Esophagus squamous epithelium (tissue), 4 donors: ENCODE data around the gene GZMM.
A peak's percentile ranks its signal among the peaks of the same experiment; 100 is the strongest.

Experiments used
- POLR2A ChIP-seq, 4 donors: fragments of 450-650 bp; IDR thresholded peaks; one replicate each; pipeline ENCODE4 v1.6.1; 2017; ENCODE audit warnings: antibody characterized with exemption in 4 of 4, mild to moderate bottlenecking in 4 of 4, moderate library complexity in 3 of 4
- TF ChIP-seq, protein P1 (sequence below), 6 experiments: fragments of 450-650 bp in 4 of 6; fragments of 200-600 bp in 2 of 6; sonication (generic) in 2 of 6; IDR thresholded peaks; one replicate each; pipeline ENCODE4 v1.5.1; 2016 to 2019; ENCODE audit warnings: antibody characterized with exemption in 6 of 6, mild to moderate bottlenecking in 4 of 6, moderate library complexity in 4 of 6

DNA sequence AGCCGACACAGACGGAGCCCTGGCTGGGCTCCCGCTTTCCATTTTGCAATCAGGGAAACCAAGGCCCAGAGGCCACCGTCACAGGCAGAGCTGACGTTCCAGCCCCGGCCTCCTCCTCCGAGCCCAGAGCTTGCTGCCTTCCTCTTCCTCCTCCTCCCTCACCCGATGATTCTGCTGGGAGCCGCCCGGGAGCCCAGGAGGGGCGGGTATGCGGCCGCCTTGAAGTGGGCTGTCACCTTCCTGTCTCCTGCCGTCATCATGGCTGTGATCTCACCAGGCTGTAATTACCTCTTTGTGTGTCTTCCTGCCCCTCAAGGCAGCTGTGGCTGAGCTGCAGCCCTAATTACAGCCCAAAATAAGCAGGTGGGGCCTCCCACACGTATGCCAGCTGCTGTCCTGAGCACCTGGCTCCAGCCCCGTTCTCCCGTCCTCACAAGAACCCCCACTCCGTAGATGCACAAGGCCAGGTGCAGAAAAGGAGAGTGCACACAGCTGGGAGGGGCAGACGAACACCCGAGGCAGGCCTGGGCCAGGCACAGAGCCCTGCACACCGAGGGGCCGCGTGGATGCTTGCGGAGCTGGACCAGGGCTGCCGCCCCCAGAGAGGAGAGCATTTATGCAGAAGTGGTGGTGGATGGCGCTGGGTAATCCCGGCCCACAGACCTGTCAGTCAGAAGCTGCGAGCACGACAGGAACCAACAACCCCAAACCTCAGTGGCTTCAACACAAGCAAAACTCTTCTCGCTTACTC lies 32.6 kb upstream of the GZMM start:
- TF ChIP-seq, protein P1, sequence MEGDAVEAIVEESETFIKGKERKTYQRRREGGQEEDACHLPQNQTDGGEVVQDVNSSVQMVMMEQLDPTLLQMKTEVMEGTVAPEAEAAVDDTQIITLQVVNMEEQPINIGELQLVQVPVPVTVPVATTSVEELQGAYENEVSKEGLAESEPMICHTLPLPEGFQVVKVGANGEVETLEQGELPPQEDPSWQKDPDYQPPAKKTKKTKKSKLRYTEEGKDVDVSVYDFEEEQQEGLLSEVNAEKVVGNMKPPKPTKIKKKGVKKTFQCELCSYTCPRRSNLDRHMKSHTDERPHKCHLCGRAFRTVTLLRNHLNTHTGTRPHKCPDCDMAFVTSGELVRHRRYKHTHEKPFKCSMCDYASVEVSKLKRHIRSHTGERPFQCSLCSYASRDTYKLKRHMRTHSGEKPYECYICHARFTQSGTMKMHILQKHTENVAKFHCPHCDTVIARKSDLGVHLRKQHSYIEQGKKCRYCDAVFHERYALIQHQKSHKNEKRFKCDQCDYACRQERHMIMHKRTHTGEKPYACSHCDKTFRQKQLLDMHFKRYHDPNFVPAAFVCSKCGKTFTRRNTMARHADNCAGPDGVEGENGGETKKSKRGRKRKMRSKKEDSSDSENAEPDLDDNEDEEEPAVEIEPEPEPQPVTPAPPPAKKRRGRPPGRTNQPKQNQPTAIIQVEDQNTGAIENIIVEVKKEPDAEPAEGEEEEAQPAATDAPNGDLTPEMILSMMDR (IDR thresholded peaks at IDR 0.05), result no peak
- TF ChIP-seq POLR2A (IDR thresholded peaks at IDR 0.05), result peak in 1 of 4 donors; percentile 22
